Thymus (tissue), 11 donors: ENCODE measurements around the gene PRR35. TPM values are rescaled to one million over a fixed set of nuclear protein-coding genes. Genes with fewer than 3 reads are reported as not detected.

Source experiments
- DNase-seq, 9 donors: peaks; one replicate each; pipeline ENCODE4 v3.0.0-alpha.2; 2013; ENCODE audit warnings: low spot score in 9 of 9, low read depth in 6 of 9, missing footprints in 1 of 9
- H3K27ac ChIP-seq, 2 donors: one replicate each; pipeline ENCODE4 v1.5.1; 2013; ENCODE audit warnings: control low read depth in 1 of 2, low read depth in 1 of 2, low read length in 1 of 2, mild to moderate bottlenecking in 1 of 2, moderate library complexity in 1 of 2
- H3K27me3 ChIP-seq, 2 donors: one replicate each; pipeline ENCODE4 v1.5.1; 2013; ENCODE audit warnings: low read length in 1 of 2; ENCODE audit not compliant: control insufficient read depth in 2 of 2, insufficient read depth in 1 of 2
- H3K36me3 ChIP-seq, 2 donors: one replicate each; pipeline ENCODE4 v1.5.1; 2013; ENCODE audit warnings: low read length in 1 of 2, mild to moderate bottlenecking in 1 of 2, moderate library complexity in 1 of 2; ENCODE audit not compliant: control insufficient read depth in 2 of 2, insufficient read depth in 2 of 2
- H3K4me1 ChIP-seq, 2 donors: one replicate each; pipeline ENCODE4 v1.5.1; 2013; ENCODE audit warnings: low read length in 2 of 2; ENCODE audit not compliant: control insufficient read depth in 2 of 2, insufficient read depth in 2 of 2
- H3K4me3 ChIP-seq, 2 donors: one replicate each; pipeline ENCODE4 v1.5.1; 2013; ENCODE audit warnings: low read length in 2 of 2, control low read depth in 1 of 2, mild to moderate bottlenecking in 1 of 2
- H3K9me3 ChIP-seq, 2 donors: one replicate each; pipeline ENCODE4 v1.5.1; 2013; ENCODE audit warnings: low read length in 1 of 2, mild to moderate bottlenecking in 1 of 2; ENCODE audit not compliant: control insufficient read depth in 2 of 2, insufficient read depth in 1 of 2
- WGBS: extraction: QIAGEN DNeasy Blood & Tissue Kit; methylation state at CpG from one replicate; pipeline ENCODE4 v1.1.7; 2013; 5-methylcytosine and 5-hydroxymethylcytosine counted together
- polyA plus RNA-seq: library from polyadenylated mRNA; stranded (reverse); fragments of 200-250 nt; gene quantifications from one replicate; pipeline ENCODE4 v1.2.3, GENCODE V29; 2013
- total RNA-seq: library from RNA; stranded (reverse); fragments of 120-200 nt; gene quantifications from one replicate; pipeline ENCODE4 v1.2.4, GENCODE V29; 2013
- donor health status: healthy.

Gene PRR35
- total and polyA plus RNA-seq, 2 donors, result under 0.01 to 0.09 TPM

GRCh38 chr16:566475-567372 is 6.5 kb downstream of the PRR35 start, which contains the start of gene NHLRC4:
NHLRC4 (plus strand) TSS chr16:567005; CDS start chr16:568048, 1,043 bp downstream.
- H3K27me3 ChIP-seq, result peaks cover 11 to 19% of the 10 kb centered on the region in 2 donors
- peaks cover 0 to 4% of the 10 kb centered on the region in 2 donors for H3K9me3 ChIP-seq
- H3K4me3 ChIP-seq, result peak within 1 kb of the TSS; percentile 47 to 49
- no peaks in the 10 kb centered on the region for H3K36me3 ChIP-seq
- WGBS, result 33% methylated on average over 26 of the region's 26 CpGs
- peaks cover 18 to 43% of the 10 kb centered on the region in 2 donors for H3K4me1 ChIP-seq
- peak within 1 kb of the TSS; percentile 80 to 90 for H3K27ac ChIP-seq
- DNase-seq, result peak in 8 of 9 donors; percentile 52 to 89 (median 74)

GRCh38 chr16:567373-568256 is 7.4 kb downstream of the PRR35 start:
- peaks cover 18 to 43% of the 10 kb centered on the region in 2 donors for H3K4me1 ChIP-seq
- peak overlapping the region; percentile 80 to 90 for H3K27ac ChIP-seq
- no peak for DNase-seq
- peaks cover 5 to 10% of the 10 kb centered on the region in 2 donors for H3K27me3 ChIP-seq
- H3K9me3 ChIP-seq, result peaks cover 0 to 4% of the 10 kb centered on the region in 2 donors
- peak overlapping the region; percentile 47 to 49 for H3K4me3 ChIP-seq
- 97% methylated on average over 35 of the region's 35 CpGs for WGBS
- peaks cover 0 to 7% of the 10 kb centered on the region in 2 donors for H3K36me3 ChIP-seq

- H3K27ac ChIP-seq, result peak overlapping the region in 1 of 2 donors; percentile 31
- 94% methylated on average over 11 of the region's 11 CpGs for WGBS
- H3K4me1 ChIP-seq, result peaks cover 18 to 43% of the 10 kb centered on the region in 2 donors
- peaks cover 0 to 4% of the 10 kb centered on the region in 2 donors for H3K9me3 ChIP-seq
- peak overlapping the region; percentile 60 to 89 for H3K4me3 ChIP-seq
- H3K36me3 ChIP-seq, result peaks cover 0 to 8% of the 10 kb centered on the region in 2 donors
- peaks cover 0 to 1% of the 10 kb centered on the region in 2 donors for H3K27me3 ChIP-seq
- DNase-seq, result no peak
These were observed 8.4 kb downstream of the PRR35 start for GRCh38 chr16:568401-569258.

- WGBS, result 2% methylated on average over 87 of the region's 87 CpGs
- Histone ChIP-seq H3K4me1 (peaks cover 18 to 43% of the 10 kb centered on the region in 2 donors), H3K36me3 (peaks cover 5 to 19% of the 10 kb centered on the region in 2 donors), H3K9me3 (peaks cover 0 to 4% of the 10 kb centered on the region in 2 donors), H3K4me3 (peak within 1 kb of the TSS; percentile 62 to 89), H3K27ac (peak within 1 kb of the TSS; percentile 72 to 88), H3K27me3 (no peaks in the 10 kb centered on the region)
- DNase-seq, result peak in 6 of 9 donors; percentile 45 to 76 (median 58)
These were observed 9.5 kb downstream of the PRR35 start, which contains the start of gene PIGQ for GRCh38 chr16:569445-570254. PIGQ (plus strand) TSS chr16:569968; CDS start chr16:574075, 4,107 bp downstream.

- H3K27ac ChIP-seq, result no peak overlapping the region
- no peaks in the 10 kb centered on the region for H3K9me3 ChIP-seq
- peaks cover 11 to 31% of the 10 kb centered on the region in 2 donors for H3K4me1 ChIP-seq
- no peaks in the 10 kb centered on the region for H3K27me3 ChIP-seq
- no peak overlapping the region for H3K4me3 ChIP-seq
- WGBS, result 96% methylated on average over 27 of the region's 27 CpGs
- DNase-seq, result no peak
- H3K36me3 ChIP-seq, result peaks cover 20 to 36% of the 10 kb centered on the region in 2 donors
These were observed 12.9 kb downstream of the PRR35 start for GRCh38 chr16:572865-573650.

GRCh38 chr16:574021-574760 is 14.0 kb downstream of the PRR35 start:
- peaks cover 20 to 36% of the 10 kb centered on the region in 2 donors for H3K36me3 ChIP-seq
- H3K4me3 ChIP-seq, result no peak overlapping the region
- DNase-seq, result no peak
- peaks cover 5 to 23% of the 10 kb centered on the region in 2 donors for H3K4me1 ChIP-seq
- 98% methylated on average over 46 of the region's 46 CpGs for WGBS
- H3K27ac ChIP-seq, result no peak overlapping the region
- no peaks in the 10 kb centered on the region for H3K9me3 ChIP-seq
- H3K27me3 ChIP-seq, result no peaks in the 10 kb centered on the region
